Liver (tissue), 9 donors: ENCODE data around the gene SERPINA3. TPM values are rescaled to one million over a fixed set of nuclear protein-coding genes. Genes with fewer than 3 reads are reported as not detected.
"Not testable (repeated sequence)": the region's sequence is repeated elsewhere in the genome, so short reads cannot be mapped to it uniquely, and the experiment has no call there.

Experiments
- DNase-seq: peaks from one replicate; pipeline ENCODE4 v3.0.0-alpha.2; 2017; ENCODE audit warnings: low spot score
- H3K27ac ChIP-seq, 2 donors: one replicate each; pipeline ENCODE4 v1.7.0; 2013; ENCODE audit warnings: inconsistent platforms in 2 of 2, low read length in 2 of 2, control low read depth in 1 of 2, low read depth in 1 of 2, mild to moderate bottlenecking in 1 of 2
- H3K27me3 ChIP-seq, 4 donors: one replicate each; pipeline versions ENCODE4 v1.6.1 to v1.7.0; 2013; ENCODE audit warnings: low read length in 3 of 4, inconsistent platforms in 1 of 4, mild to moderate bottlenecking in 1 of 4, moderate library complexity in 1 of 4; ENCODE audit not compliant: control insufficient read depth in 4 of 4, insufficient read depth in 4 of 4
- H3K36me3 ChIP-seq, 4 donors: one replicate each; pipeline versions ENCODE4 v1.6.1 to v1.7.0; 2013; ENCODE audit warnings: low read length in 3 of 4, mild to moderate bottlenecking in 3 of 4, low read depth in 1 of 4, moderate library complexity in 1 of 4; ENCODE audit not compliant: control insufficient read depth in 4 of 4, insufficient read depth in 3 of 4
- H3K4me1 ChIP-seq, 4 donors: one replicate each; pipeline versions ENCODE4 v1.6.1 to v1.7.0; 2013; ENCODE audit warnings: low read length in 3 of 4, mild to moderate bottlenecking in 3 of 4, moderate library complexity in 1 of 4; ENCODE audit not compliant: control insufficient read depth in 4 of 4, insufficient read depth in 4 of 4
- H3K4me3 ChIP-seq, 3 donors: one replicate each; pipeline versions ENCODE4 v1.6.1 to v1.7.0; 2013; ENCODE audit warnings: low read length in 3 of 3, control low read depth in 1 of 3, low read depth in 1 of 3, mild to moderate bottlenecking in 1 of 3
- H3K9ac ChIP-seq, 2 donors: one replicate each; pipeline ENCODE4 v1.7.0; 2013; ENCODE audit warnings: low read length in 2 of 2, mild to moderate bottlenecking in 2 of 2, moderate library complexity in 2 of 2, control low read depth in 1 of 2, low read depth in 1 of 2
- H3K9me3 ChIP-seq, 4 donors: one replicate each; pipeline versions ENCODE4 v1.6.1 to v1.7.0; 2013; ENCODE audit warnings: low read length in 3 of 4; ENCODE audit not compliant: control insufficient read depth in 4 of 4
- ATF3 ChIP-seq: IDR thresholded peaks from 2 replicates; pipeline ENCODE4 v1.6.1; 2016; ENCODE audit warnings: antibody characterized with exemption
- EGR1 ChIP-seq, 2 donors: IDR thresholded peaks; 2 replicates each; pipeline ENCODE4 v1.6.1; 2016 to 2018; ENCODE audit warnings: antibody characterized with exemption in 2 of 2, low read depth in 2 of 2
- FOXA1 ChIP-seq: IDR thresholded peaks from 2 replicates; pipeline ENCODE4 v1.6.1; 2016; ENCODE audit warnings: antibody characterized with exemption
- FOXA2 ChIP-seq: IDR thresholded peaks from 2 replicates; pipeline ENCODE4 v1.6.1; 2016; ENCODE audit warnings: antibody characterized with exemption
- GABPA ChIP-seq, 2 donors: IDR thresholded peaks in 1 of 2; conservative IDR thresholded peaks in 1 of 2; 2 replicates each; pipeline ENCODE4 v1.6.1; 2016; ENCODE audit warnings: antibody characterized with exemption in 2 of 2, mild to moderate bottlenecking in 1 of 2, moderate library complexity in 1 of 2
- HNF4A ChIP-seq, 2 donors: conservative IDR thresholded peaks; 2 replicates each; pipeline ENCODE4 v1.6.1; 2016; ENCODE audit warnings: antibody characterized with exemption in 2 of 2, mild to moderate bottlenecking in 2 of 2
- HNF4G ChIP-seq: IDR thresholded peaks from 2 replicates; pipeline ENCODE4 v1.6.1; 2016; ENCODE audit warnings: antibody characterized with exemption
- JUND ChIP-seq, 2 donors: IDR thresholded peaks; 2 replicates each; pipeline ENCODE4 v1.6.1; 2016; ENCODE audit warnings: antibody characterized with exemption in 2 of 2
- NR2F2 ChIP-seq: IDR thresholded peaks from 2 replicates; pipeline ENCODE4 v1.6.1; 2016; ENCODE audit warnings: antibody characterized with exemption
- RAD21 ChIP-seq, 2 donors: IDR thresholded peaks; 2 replicates each; pipeline ENCODE4 v1.6.1; 2016; ENCODE audit warnings: antibody characterized with exemption in 2 of 2, mild to moderate bottlenecking in 2 of 2
- RXRA ChIP-seq, 2 donors: IDR thresholded peaks; 2 replicates each; pipeline ENCODE4 v1.6.1; 2017 to 2018; ENCODE audit warnings: antibody characterized with exemption in 2 of 2, mild to moderate bottlenecking in 1 of 2
- SP1 ChIP-seq: IDR thresholded peaks from 2 replicates; pipeline ENCODE4 v1.6.1; 2018; ENCODE audit warnings: antibody characterized with exemption, mild to moderate bottlenecking
- TAF1 ChIP-seq: conservative IDR thresholded peaks from 2 replicates; pipeline ENCODE4 v1.6.1; 2016; ENCODE audit warnings: antibody characterized with exemption, mild to moderate bottlenecking
- ZBTB33 ChIP-seq: IDR thresholded peaks from 2 replicates; pipeline ENCODE4 v1.6.1; 2016; ENCODE audit warnings: antibody characterized with exemption
- WGBS: extraction: QIAGEN DNeasy Blood & Tissue Kit; methylation state at CpG from one replicate; pipeline ENCODE4 v1.1.7; 2013; 5-methylcytosine and 5-hydroxymethylcytosine counted together
- polyA plus RNA-seq, 2 donors: library from polyadenylated mRNA; stranded (reverse) in 1 of 2; unstranded in 1 of 2; fragments of 200-250 nt in 1 of 2; fragments of >200 nt in 1 of 2; fragmentation: Nextera tagmentation in 1 of 2; extraction: Ambion mirVana in 1 of 2; gene quantifications; one replicate each; pipeline versions ENCODE4 v1.2.1 to v1.2.3, GENCODE V29; 2013 to 2015
- total RNA-seq, 2 donors: library from RNA; depleted of rRNA; stranded (reverse); fragments of >200 nt; gene quantifications; one replicate each; pipeline ENCODE4 v1.2.3, GENCODE V29; 2014
- TF ChIP-seq, protein P1 (sequence below): fragments of 150-350 bp; IDR thresholded peaks from 2 replicates; pipeline ENCODE4 v1.5.1; 2017; ENCODE audit warnings: improper control_type of control experiment, low read depth, low read length; ENCODE audit not compliant: missing input control
- TF ChIP-seq, protein P2 (sequence below): IDR thresholded peaks from 2 replicates; pipeline ENCODE4 v1.6.1; 2016; ENCODE audit warnings: antibody characterized with exemption, mild to moderate bottlenecking
- donor health status: healthy.
- donor health status: healthy.
- donor health status: healthy.
- donor health status: healthy.
- donor health status: healthy.

SERPINA3 gene
- total and polyA plus RNA-seq, 4 donors = 2,087 to 17,984 (median 13,009) TPM

DNA sequence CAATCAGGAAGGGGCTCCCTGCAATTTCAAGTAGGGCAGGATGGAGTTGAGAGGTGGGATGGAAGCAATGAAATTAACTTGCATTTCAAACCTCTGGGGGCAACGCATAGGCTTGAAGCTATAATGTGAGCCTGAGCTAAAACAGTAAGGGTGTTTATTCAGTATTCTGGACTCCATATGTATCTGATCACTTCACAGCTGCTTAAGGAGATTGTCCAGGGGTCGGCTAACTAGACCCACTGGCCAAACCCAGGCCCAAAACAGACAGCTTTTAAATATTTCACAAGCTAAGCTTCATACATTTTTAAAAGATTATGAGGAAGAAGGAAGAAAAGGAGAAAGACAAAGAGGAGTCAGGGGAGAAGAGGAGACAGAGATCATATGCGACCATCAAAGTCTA, 6.8 kb upstream of the SERPINA3 start:
- no peak overlapping the region for H3K4me3 ChIP-seq
- 90% methylated on average over 3 of the region's 3 CpGs for WGBS
- no peaks in the 10 kb centered on the region for H3K27me3 ChIP-seq
- H3K36me3 ChIP-seq = no peaks in the 10 kb centered on the region
- H3K9ac ChIP-seq = no peak overlapping the region
- no peak overlapping the region for H3K27ac ChIP-seq
- TF ChIP-seq FOXA1 = no peak
- H3K9me3 ChIP-seq = no peaks in the 10 kb centered on the region
- peaks cover 2 to 17% (median 10%) of the 10 kb centered on the region in 4 donors for H3K4me1 ChIP-seq
- DNase-seq = no peak

- not testable (repeated sequence) for H3K9me3 ChIP-seq, H3K27ac ChIP-seq, H3K9ac ChIP-seq, H3K4me1 ChIP-seq, H3K27me3 ChIP-seq, DNase-seq, H3K4me3 ChIP-seq
- WGBS = 93% methylated on average over 1 of the region's 1 CpG
- H3K36me3 ChIP-seq = peaks cover 0 to 15% (median 5%) of the 10 kb centered on the region in 4 donors
Measured at GRCh38 chr14:94608966-94609365, 3.2 kb upstream of the SERPINA3 start.

- Histone ChIP-seq H3K27me3 (no peaks in the 10 kb centered on the region), H3K27ac (peak overlapping the region; percentile 38 to 57), H3K36me3 (peaks cover 3 to 36% (median 16%) of the 10 kb centered on the region in 4 donors), H3K9ac (no peak overlapping the region), H3K9me3 (no peaks in the 10 kb centered on the region), H3K4me3 (no peak overlapping the region), H3K4me1 (peaks cover 0 to 28% (median 9%) of the 10 kb centered on the region in 4 donors)
- 93% methylated on average over 5 of the region's 5 CpGs for WGBS
- DNase-seq = no peak
- TF ChIP-seq EGR1 (IDR thresholded peaks at IDR 0.05; ENCODE audit: low read depth in 2 of 2) = no peak
- TF ChIP-seq HNF4A (conservative IDR thresholded peaks at IDR 0.05) = no peak
- TF ChIP-seq SP1 = no peak
- TF ChIP-seq RAD21 (IDR thresholded peaks at IDR 0.05) = no peak
- TF ChIP-seq, protein P1, sequence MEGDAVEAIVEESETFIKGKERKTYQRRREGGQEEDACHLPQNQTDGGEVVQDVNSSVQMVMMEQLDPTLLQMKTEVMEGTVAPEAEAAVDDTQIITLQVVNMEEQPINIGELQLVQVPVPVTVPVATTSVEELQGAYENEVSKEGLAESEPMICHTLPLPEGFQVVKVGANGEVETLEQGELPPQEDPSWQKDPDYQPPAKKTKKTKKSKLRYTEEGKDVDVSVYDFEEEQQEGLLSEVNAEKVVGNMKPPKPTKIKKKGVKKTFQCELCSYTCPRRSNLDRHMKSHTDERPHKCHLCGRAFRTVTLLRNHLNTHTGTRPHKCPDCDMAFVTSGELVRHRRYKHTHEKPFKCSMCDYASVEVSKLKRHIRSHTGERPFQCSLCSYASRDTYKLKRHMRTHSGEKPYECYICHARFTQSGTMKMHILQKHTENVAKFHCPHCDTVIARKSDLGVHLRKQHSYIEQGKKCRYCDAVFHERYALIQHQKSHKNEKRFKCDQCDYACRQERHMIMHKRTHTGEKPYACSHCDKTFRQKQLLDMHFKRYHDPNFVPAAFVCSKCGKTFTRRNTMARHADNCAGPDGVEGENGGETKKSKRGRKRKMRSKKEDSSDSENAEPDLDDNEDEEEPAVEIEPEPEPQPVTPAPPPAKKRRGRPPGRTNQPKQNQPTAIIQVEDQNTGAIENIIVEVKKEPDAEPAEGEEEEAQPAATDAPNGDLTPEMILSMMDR = no peak
- no peak for TF ChIP-seq ZBTB33
- no peak for TF ChIP-seq TAF1
- TF ChIP-seq RXRA (IDR thresholded peaks at IDR 0.05) = no peak
- TF ChIP-seq NR2F2 = no peak
- TF ChIP-seq FOXA1 = no peak
- TF ChIP-seq HNF4G = no peak
- TF ChIP-seq, protein P2, sequence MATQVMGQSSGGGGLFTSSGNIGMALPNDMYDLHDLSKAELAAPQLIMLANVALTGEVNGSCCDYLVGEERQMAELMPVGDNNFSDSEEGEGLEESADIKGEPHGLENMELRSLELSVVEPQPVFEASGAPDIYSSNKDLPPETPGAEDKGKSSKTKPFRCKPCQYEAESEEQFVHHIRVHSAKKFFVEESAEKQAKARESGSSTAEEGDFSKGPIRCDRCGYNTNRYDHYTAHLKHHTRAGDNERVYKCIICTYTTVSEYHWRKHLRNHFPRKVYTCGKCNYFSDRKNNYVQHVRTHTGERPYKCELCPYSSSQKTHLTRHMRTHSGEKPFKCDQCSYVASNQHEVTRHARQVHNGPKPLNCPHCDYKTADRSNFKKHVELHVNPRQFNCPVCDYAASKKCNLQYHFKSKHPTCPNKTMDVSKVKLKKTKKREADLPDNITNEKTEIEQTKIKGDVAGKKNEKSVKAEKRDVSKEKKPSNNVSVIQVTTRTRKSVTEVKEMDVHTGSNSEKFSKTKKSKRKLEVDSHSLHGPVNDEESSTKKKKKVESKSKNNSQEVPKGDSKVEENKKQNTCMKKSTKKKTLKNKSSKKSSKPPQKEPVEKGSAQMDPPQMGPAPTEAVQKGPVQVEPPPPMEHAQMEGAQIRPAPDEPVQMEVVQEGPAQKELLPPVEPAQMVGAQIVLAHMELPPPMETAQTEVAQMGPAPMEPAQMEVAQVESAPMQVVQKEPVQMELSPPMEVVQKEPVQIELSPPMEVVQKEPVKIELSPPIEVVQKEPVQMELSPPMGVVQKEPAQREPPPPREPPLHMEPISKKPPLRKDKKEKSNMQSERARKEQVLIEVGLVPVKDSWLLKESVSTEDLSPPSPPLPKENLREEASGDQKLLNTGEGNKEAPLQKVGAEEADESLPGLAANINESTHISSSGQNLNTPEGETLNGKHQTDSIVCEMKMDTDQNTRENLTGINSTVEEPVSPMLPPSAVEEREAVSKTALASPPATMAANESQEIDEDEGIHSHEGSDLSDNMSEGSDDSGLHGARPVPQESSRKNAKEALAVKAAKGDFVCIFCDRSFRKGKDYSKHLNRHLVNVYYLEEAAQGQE = no peak
- TF ChIP-seq ATF3 = no peak
- TF ChIP-seq GABPA (IDR thresholded peaks at IDR 0.05 in 1 of 2, conservative IDR thresholded peaks at IDR 0.05 in 1 of 2) = no peak
- no peak for TF ChIP-seq JUND (IDR thresholded peaks at IDR 0.05)
- no peak for TF ChIP-seq FOXA2
Measured at GRCh38 chr14:94611179-94611578, 1.0 kb upstream of the SERPINA3 start.
